GM12801 (cell line): ENCODE data around the gene LUC7L.

Experiments
- CTCF ChIP-seq: IDR thresholded peaks from one replicate; pipeline ENCODE4 v1.5.1; 2011; ENCODE audit warnings: control low read depth; ENCODE audit not compliant: insufficient read length; ENCODE audit errors: extremely low read depth

The LUC7L gene

GRCh38 chr16:170788-171187, 58.5 kb downstream of the LUC7L start:
- TF ChIP-seq CTCF = no peak

- no peak for TF ChIP-seq CTCF
Observed at GRCh38 chr16:169014-169413, 60.2 kb downstream of the LUC7L start.

GRCh38 chr16:168424-168823, 60.8 kb downstream of the LUC7L start:
- TF ChIP-seq CTCF = no peak

GRCh38 chr16:167122-167690, 62.0 kb downstream of the LUC7L start:
- no peak for TF ChIP-seq CTCF

- TF ChIP-seq CTCF = no peak
Observed at GRCh38 chr16:166375-167121, 62.7 kb downstream of the LUC7L start.

- TF ChIP-seq CTCF = no peak
Observed at GRCh38 chr16:165539-166374, 63.5 kb downstream of the LUC7L start, which contains the start of gene HBM. Gene HBM (plus strand): TSS chr16:165978. CDS start chr16:165998, 20 bp downstream.

- no peak for TF ChIP-seq CTCF
Observed at GRCh38 chr16:164827-165538, 64.3 kb downstream of the LUC7L start.
